Calu3 (cell line): ENCODE measurements around the gene FMNL3. TPM values are rescaled to one million over a fixed set of nuclear protein-coding genes. Genes with fewer than 3 reads are reported as not detected.
"Not testable (repeated sequence)": the region's sequence is repeated elsewhere in the genome, so short reads cannot be mapped to it uniquely, and the experiment has no call there.

ENCODE experiments used
- BruUV-seq: library from RNA; stranded (reverse); fragments of 400-500 nt; replicated peaks from 2 replicates; lab custom pipeline; 2021; lab: Mats Ljungman, UMichigan
- CTCF ChIA-PET: fragments of 300-600 bp; sonication (Branson Sonifier 250); formaldehyde crosslinking; loops from one replicate; lab custom pipeline; 2022; ENCODE audit warnings: antibody characterized with exemption; lab: Charles Lee
- DNase-seq: peaks from one replicate; pipeline ENCODE4 v3.0.0; 2022
- H3K27ac Mint-ChIP-seq: one replicate; pipeline ENCODE4 v1.8.0; 2022; ENCODE audit warnings: mixed read lengths; ENCODE audit not compliant: unreplicated experiment
- H3K27me3 Mint-ChIP-seq: one replicate; pipeline ENCODE4 v1.8.0; 2022; ENCODE audit warnings: mixed read lengths; ENCODE audit not compliant: unreplicated experiment
- H3K36me3 Mint-ChIP-seq: one replicate; pipeline ENCODE4 v1.8.0; 2022; ENCODE audit warnings: mild to moderate bottlenecking, moderate library complexity, mixed read lengths; ENCODE audit not compliant: insufficient read depth, unreplicated experiment
- H3K4me1 Mint-ChIP-seq: one replicate; pipeline ENCODE4 v1.8.0; 2022; ENCODE audit warnings: mild to moderate bottlenecking, low read depth, mixed read lengths; ENCODE audit not compliant: unreplicated experiment
- H3K4me3 Mint-ChIP-seq: one replicate; pipeline ENCODE4 v1.8.0; 2022; ENCODE audit warnings: mild to moderate bottlenecking, low read depth, moderate library complexity, mixed read lengths; ENCODE audit not compliant: unreplicated experiment
- H3K9me3 Mint-ChIP-seq: one replicate; pipeline ENCODE4 v1.8.0; 2022; ENCODE audit warnings: low read depth, mixed read lengths; ENCODE audit not compliant: unreplicated experiment
- intact Hi-C: fragments of 100-400 bp; cut with micrococcal nuclease; formaldehyde crosslinking; loops from one replicate; pipeline ENCODE4 v1.10.0; 2022; ENCODE audit not compliant: unreplicated experiment
- total RNA-seq: library from RNA; stranded (reverse); gene quantifications from 2 replicates; pipeline ENCODE4 v1.2.3, GENCODE V29; 2022
- TF ChIP-seq, protein P1 (sequence below): fragments of 200-600 bp; IDR thresholded peaks from one replicate; pipeline ENCODE4 v1.8.0; 2022; ENCODE audit warnings: antibody characterized with exemption; ENCODE audit not compliant: unreplicated experiment

FMNL3 gene
- total RNA-seq, 1 experiment from 2014 or later = 4.4 TPM

DNA sequence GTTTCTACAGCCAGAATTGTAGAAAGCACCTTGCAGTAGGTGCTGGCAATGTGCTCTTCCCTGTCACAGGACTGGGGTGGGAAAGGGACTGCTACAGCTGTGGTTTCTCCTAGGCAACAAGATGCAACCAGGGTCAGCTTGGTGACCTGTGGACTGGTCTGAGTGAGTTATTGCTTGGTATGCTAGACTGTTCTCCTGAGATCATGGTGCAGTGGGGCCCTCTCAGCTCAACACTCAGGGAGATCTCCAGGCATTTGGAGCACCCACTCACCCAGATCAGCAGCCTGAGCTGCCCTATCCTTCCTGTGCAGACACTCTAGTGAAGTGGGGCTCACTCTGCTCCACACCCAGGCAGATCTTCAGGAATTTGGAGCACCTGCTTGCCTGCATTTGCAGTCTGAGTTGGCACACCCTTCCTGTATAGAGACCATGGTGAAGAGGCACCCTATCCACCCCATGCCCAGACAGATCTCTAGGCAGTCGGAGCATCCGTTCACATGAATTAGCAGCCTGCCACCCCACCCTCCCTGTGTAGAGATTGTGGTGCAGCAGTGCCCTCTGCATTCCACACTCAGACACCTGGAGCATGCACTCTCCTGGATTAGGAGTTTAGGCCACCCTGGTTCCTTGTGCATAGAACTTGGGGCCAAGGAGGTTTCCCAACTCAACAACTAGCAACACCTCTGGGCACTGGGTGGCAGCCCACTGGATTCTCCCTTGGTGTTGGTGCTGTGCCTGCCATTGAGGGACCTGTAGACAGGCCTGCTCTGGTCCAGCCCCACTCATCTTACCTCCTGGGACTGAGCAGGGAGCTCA is 97.9 kb downstream of the FMNL3 start:
- TF ChIP-seq, protein P1, sequence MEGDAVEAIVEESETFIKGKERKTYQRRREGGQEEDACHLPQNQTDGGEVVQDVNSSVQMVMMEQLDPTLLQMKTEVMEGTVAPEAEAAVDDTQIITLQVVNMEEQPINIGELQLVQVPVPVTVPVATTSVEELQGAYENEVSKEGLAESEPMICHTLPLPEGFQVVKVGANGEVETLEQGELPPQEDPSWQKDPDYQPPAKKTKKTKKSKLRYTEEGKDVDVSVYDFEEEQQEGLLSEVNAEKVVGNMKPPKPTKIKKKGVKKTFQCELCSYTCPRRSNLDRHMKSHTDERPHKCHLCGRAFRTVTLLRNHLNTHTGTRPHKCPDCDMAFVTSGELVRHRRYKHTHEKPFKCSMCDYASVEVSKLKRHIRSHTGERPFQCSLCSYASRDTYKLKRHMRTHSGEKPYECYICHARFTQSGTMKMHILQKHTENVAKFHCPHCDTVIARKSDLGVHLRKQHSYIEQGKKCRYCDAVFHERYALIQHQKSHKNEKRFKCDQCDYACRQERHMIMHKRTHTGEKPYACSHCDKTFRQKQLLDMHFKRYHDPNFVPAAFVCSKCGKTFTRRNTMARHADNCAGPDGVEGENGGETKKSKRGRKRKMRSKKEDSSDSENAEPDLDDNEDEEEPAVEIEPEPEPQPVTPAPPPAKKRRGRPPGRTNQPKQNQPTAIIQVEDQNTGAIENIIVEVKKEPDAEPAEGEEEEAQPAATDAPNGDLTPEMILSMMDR = no peak
- H3K36me3 Mint-ChIP-seq = no peaks in the 10 kb centered on the region
- intact Hi-C loops = no loop called here
- no peaks in the 10 kb centered on the region for H3K27me3 Mint-ChIP-seq
- no peak overlapping the region for H3K27ac Mint-ChIP-seq
- BruUV-seq = no TSS peak
- no peaks in the 10 kb centered on the region for H3K4me1 Mint-ChIP-seq
- H3K9me3 Mint-ChIP-seq = no peaks in the 10 kb centered on the region
- no peak overlapping the region for H3K4me3 Mint-ChIP-seq
- CTCF ChIA-PET = interaction anchor here (1.0 kb wide), 1 partner anchor 251 kb away, joined by 3 read pairs; no protein-coding TSS in a partner anchor
- no peak for DNase-seq

DNA sequence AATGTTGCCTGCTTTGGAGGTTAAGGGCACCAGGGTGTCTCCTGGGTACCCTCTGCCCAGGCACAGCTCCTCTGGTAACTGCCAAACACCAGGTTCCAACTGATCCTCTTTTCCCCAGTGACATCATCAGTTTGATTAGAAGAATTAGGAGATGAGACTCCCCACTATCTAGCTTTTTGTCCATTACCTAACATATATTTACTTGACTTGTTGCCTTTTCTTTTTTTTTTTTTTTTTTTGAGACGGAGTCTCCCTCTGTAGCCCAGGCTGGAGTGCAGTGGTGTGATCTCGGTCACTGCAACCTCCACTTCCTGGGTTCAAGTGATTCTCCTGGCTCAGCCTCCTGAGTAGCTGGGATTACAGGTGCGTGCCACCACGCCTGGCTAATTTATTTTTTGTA is 101.7 kb downstream of the FMNL3 start, which contains the start of gene FAM186B:
TSS of gene FAM186B (minus strand) at position 101 of the 400 bp plus-strand sequence. CDS start 162 bp downstream, outside the sequence.
- H3K4me3 Mint-ChIP-seq, H3K27me3 Mint-ChIP-seq, intact Hi-C loops, BruUV-seq, DNase-seq, H3K9me3 Mint-ChIP-seq, H3K4me1 Mint-ChIP-seq, H3K27ac Mint-ChIP-seq, H3K36me3 Mint-ChIP-seq: not testable (repeated sequence)
- CTCF ChIA-PET = interaction anchor here (0.7 kb wide), 1 partner anchor 153 kb away, joined by 7 read pairs; no protein-coding TSS in a partner anchor

DNA sequence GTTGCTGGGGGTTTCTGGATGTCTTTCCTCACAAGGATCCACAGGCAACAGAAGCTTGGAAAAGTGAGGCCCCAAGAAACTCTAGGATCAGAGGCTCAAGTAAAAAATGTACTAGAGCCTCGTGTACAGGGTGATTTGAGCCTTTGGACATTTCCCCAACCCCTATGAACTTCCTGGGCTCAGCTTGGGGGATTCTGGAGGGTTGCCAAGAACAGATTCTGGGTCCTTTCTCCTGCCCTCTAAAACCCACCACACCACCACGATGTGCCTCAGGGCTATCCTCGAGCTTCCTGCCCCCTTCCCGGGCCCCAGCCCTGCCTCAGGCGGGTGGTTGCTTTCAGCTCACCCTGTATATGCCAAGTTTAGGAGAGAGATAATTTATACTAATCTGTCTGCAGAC is 102.3 kb downstream of the FMNL3 start:
- CTCF ChIA-PET = interaction anchor here (0.7 kb wide), 1 partner anchor 152 kb away, joined by 7 read pairs; no protein-coding TSS in a partner anchor
- Mint-ChIP-seq H3K27ac (no peak overlapping the region), H3K9me3 (no peaks in the 10 kb centered on the region), H3K4me1 (no peaks in the 10 kb centered on the region), H3K4me3 (no peak overlapping the region), H3K27me3 (no peaks in the 10 kb centered on the region), H3K36me3 (peaks cover 4% of the 10 kb centered on the region)
- DNase-seq = no peak
- BruUV-seq = no TSS peak
- TF ChIP-seq, protein P1 = no peak
- intact Hi-C loops = no loop called here

DNA sequence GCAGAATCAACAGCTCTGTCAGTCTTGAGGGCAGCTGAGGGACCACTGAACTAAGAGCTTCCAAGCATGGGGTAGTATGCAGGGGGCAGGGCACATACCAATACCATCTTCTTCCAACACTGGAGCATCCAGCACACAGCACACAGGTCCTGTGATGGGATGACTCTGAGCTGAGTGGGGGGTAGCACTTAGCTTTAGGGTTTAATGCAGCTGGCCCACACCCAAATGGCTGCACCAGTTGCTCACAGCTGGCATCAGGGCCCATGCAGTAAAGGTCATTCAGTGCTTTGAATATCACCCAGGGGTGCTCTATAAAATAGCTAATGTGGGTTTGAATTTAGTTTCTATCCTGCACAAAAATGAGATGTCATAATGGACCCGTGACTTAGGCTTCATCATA is 103.5 kb downstream of the FMNL3 start:
- H3K4me1 Mint-ChIP-seq = no peaks in the 10 kb centered on the region
- CTCF ChIA-PET = no interaction called here
- intact Hi-C loops = no loop called here
- no peak overlapping the region for H3K4me3 Mint-ChIP-seq
- TF ChIP-seq, protein P1 = no peak
- no peaks in the 10 kb centered on the region for H3K9me3 Mint-ChIP-seq
- H3K27ac Mint-ChIP-seq = no peak overlapping the region
- BruUV-seq = no TSS peak
- H3K27me3 Mint-ChIP-seq = no peaks in the 10 kb centered on the region
- no peak for DNase-seq
- H3K36me3 Mint-ChIP-seq = peaks cover 5% of the 10 kb centered on the region

DNA sequence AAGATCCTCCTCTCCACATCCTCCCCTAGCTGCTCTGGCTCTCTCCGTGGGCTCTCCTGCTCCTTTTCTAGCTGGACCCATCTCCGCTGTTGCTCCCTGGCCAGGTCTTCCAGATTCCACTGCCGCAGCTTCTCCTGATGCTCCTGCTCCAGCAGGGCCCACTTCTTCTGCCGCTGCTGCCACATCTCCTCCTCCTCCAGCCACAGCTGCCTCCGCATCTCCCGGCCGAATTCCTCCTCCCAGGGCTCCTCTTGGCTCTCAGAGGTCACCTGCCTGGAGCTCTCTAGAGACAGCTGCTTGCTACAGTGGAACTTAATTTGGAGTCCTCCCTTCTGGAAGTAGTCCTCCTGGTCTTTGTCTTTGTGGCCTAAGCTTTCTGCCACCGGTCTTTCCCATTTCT is 107.2 kb downstream of the FMNL3 start:
- peaks cover 5% of the 10 kb centered on the region for H3K36me3 Mint-ChIP-seq
- H3K27ac Mint-ChIP-seq = no peak overlapping the region
- H3K4me3 Mint-ChIP-seq = no peak overlapping the region
- DNase-seq = no peak
- no peaks in the 10 kb centered on the region for H3K4me1 Mint-ChIP-seq
- CTCF ChIA-PET = no interaction called here
- BruUV-seq = no TSS peak
- intact Hi-C loops = no loop called here
- no peaks in the 10 kb centered on the region for H3K27me3 Mint-ChIP-seq
- no peaks in the 10 kb centered on the region for H3K9me3 Mint-ChIP-seq
- TF ChIP-seq, protein P1 = no peak
